ENCODE data around the gene SERPINE2.

The SERPINE2 gene

DNA sequence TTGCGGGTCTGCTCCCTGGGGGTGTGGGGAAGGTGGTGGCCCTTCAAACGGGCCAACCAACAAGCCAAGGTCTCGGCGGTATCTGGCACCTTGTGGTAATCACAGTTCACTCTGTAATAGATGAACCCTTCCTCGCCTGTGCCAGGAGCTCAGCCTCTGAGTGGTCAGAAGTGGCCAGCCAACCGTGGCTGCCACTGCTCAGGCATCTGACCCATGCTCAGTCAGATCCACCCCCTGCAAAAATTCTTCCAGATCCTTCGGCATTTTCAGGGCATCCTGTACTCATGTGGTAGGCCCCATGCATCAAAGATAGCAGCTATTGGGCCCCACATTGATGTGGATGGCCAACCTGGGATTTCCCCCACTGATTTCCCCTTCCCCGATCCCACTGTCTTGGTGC lies 39.6 kb upstream of the SERPINE2 start:
- DNase-seq (ENCODE audit: low read depth) = no peak
- H3K4me3 ChIP-seq (ENCODE audit: low read length) = no peak overlapping the region
- TF ChIP-seq, protein P1, sequence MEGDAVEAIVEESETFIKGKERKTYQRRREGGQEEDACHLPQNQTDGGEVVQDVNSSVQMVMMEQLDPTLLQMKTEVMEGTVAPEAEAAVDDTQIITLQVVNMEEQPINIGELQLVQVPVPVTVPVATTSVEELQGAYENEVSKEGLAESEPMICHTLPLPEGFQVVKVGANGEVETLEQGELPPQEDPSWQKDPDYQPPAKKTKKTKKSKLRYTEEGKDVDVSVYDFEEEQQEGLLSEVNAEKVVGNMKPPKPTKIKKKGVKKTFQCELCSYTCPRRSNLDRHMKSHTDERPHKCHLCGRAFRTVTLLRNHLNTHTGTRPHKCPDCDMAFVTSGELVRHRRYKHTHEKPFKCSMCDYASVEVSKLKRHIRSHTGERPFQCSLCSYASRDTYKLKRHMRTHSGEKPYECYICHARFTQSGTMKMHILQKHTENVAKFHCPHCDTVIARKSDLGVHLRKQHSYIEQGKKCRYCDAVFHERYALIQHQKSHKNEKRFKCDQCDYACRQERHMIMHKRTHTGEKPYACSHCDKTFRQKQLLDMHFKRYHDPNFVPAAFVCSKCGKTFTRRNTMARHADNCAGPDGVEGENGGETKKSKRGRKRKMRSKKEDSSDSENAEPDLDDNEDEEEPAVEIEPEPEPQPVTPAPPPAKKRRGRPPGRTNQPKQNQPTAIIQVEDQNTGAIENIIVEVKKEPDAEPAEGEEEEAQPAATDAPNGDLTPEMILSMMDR (IDR thresholded peaks at IDR 0.05; ENCODE audit: insufficient read depth, low read depth, low read length, missing control alignments) = no peak

DNA sequence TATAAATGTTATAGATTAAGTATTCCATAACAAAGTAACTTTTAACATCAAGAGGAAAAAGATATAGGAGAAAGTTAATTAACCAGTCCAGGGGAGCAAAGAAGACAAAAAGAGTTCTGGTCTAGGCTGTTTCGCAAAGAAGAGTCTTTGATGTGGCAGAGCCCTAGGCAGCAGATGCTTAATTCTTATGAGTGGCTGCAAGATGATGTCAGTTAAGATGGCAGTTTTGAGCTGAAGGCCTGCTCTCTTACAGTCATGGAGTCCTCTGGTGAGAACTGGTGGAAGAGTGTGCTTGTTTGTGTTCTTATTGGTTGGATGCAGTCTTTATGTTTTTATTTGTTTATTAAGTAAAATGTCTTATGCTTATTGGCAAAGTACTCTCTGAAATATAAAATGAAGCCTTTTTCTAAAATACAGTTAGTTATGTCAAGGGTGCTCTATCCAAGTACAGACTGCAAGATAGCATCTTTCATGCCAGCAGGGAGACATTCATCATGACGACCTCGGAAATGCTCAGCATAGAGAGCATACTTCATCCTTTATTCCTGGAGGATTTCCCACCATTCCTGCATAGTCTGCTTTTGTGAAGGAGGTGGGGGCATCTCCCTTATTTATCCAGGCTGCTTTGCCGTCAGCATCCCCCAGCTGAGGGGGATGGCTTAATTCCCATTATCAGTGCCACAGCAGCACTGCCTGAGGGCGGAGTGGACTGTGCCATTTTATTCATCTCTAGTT lies 38.9 kb upstream of the SERPINE2 start:
- TF ChIP-seq, protein P1 (IDR thresholded peaks at IDR 0.05; ENCODE audit: insufficient read depth, low read depth, low read length, missing control alignments) = no peak
- no peak for DNase-seq (ENCODE audit: low read depth)
- H3K4me3 ChIP-seq (ENCODE audit: low read length) = no peak overlapping the region

DNA sequence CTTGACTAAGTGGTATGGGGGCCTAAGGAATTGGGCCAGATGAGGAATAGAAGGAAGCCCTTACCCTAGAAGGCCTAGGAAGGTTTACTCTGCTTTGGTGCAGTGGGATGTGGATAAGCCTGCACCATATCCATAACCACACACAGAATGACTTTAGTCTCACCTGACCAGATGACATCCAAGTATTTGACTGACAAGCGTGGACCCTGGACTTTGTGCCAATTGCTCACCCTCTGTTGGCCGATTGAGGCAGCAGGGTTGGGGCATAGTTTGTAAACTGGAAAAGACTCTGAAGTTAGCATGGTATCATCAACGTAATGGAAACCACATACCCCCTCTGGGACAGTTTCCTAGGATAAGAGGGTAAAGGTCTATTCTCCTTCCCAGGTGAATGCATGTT lies 36.5 kb upstream of the SERPINE2 start:
- TF ChIP-seq, protein P1 (IDR thresholded peaks at IDR 0.05; ENCODE audit: insufficient read depth, low read depth, low read length, missing control alignments) = no peak
- no peak for DNase-seq (ENCODE audit: low read depth)
- H3K4me3 ChIP-seq (ENCODE audit: low read length) = no peak overlapping the region

DNA sequence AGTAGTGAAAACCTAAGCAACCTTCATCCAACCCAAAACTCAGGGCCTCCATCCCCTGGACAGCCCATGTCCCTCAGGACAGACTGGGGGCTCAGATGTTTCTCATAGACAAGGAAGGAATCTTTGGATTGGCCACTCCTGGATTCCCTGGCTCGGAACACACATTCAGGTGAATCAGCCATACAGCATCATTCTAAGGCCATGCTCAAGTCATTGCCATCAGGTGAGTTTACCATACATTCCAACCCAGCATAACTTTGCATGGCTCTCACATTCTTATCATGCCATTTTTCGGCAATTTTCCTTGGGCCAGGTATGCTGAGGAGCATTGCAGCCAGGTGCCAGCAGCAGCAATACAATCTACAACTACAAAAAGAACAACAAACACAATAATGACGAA lies 34.6 kb upstream of the SERPINE2 start:
- no peak overlapping the region for H3K4me3 ChIP-seq (ENCODE audit: low read length)
- TF ChIP-seq, protein P1 (IDR thresholded peaks at IDR 0.05; ENCODE audit: insufficient read depth, low read depth, low read length, missing control alignments) = no peak
- DNase-seq (ENCODE audit: low read depth) = no peak

DNA sequence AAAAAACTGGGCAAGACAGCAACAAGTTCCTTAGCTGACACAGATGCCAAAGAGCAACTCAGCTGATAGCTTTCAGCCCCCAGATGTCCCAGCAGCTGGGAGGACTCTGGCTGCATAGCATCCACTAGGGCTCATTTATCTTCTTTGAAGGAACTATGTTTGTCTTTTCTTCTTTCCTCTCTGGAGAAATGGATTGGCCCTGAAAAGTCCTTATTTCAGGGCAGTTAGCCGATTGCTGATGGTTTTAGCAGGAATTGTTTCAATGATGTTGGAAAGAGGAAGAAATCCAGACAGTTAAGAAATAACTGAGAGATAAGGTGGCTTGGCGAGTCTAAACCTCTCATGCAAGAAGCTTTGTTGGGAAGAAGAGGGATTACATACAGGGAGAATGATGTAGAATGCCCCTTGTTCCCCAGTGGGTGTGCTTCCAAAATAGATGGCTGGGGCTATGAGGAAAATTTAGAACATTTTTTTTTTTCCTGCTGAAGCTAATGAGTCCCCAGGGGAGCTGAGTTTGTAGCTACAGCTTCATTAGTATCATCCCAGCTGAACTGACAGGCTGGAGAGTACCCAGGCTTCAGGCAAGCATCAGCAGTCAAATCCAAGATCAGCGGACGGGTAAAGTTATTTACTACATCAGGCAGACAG lies 33.6 kb upstream of the SERPINE2 start:
- TF ChIP-seq, protein P1 (IDR thresholded peaks at IDR 0.05; ENCODE audit: insufficient read depth, low read depth, low read length, missing control alignments) = no peak
- DNase-seq (ENCODE audit: low read depth) = no peak
- H3K4me3 ChIP-seq (ENCODE audit: low read length) = no peak overlapping the region

DNA sequence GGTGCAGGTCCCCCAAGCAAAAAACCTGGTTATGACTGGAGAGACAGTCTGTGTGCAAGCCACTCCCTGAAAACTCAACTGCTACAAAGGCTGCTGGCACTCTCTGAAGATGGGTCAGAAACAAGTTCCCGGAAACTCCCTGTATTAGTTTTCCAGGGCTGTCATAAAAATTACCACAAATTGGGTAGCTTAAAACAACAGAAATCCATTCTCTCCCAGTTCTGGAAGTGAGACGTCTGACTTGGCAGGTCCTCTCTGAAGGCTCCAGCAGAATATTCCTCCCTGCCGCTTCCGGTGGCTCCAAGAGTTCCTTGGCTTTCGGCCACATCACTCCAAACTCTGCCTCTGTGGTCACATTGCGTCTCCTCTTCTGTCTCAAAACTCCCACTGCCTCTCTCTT lies 30.1 kb upstream of the SERPINE2 start:
- TF ChIP-seq, protein P1 (IDR thresholded peaks at IDR 0.05; ENCODE audit: insufficient read depth, low read depth, low read length, missing control alignments) = no peak
- DNase-seq (ENCODE audit: low read depth) = no peak
- no peak overlapping the region for H3K4me3 ChIP-seq (ENCODE audit: low read length)

DNA sequence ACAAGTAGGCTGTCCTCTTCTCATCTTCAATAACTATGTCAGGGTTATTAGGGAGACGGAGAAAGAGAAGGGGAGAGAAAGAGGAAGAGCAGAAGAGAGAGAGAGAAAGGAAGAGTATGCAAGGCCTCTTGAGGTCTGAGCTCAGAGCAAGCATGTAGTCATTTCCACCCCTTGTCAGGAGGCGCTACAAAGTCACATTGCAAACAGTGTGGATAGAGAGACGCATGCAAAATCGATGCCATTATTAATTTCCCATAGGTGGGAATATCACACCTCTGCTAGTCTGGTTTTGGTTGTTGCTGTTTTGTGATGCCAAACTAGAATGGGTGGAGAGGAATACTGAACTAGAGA lies 24.2 kb upstream of the SERPINE2 start:
- no peak for DNase-seq (ENCODE audit: low read depth)
- no peak overlapping the region for H3K4me3 ChIP-seq (ENCODE audit: low read length)
- TF ChIP-seq, protein P1 (IDR thresholded peaks at IDR 0.05; ENCODE audit: insufficient read depth, low read depth, low read length, missing control alignments) = no peak
